Stimulated activated CD4-positive, alpha-beta T cell treated with anti-CD3 and anti-CD28 coated beads, Interleukin-2, amount 100 ng/mL, for 24 hours (primary cell): ENCODE measurements around the gene SYT1.

Experiments used
- DNase-seq, 2 donors: peaks; one replicate each; pipeline ENCODE4 v3.0.0-alpha.2; 2020

Gene SYT1

GRCh38 chr12:79236920-79237319, 372.3 kb downstream of the SYT1 start:
- no peak for DNase-seq

GRCh38 chr12:79238246-79238645, 373.7 kb downstream of the SYT1 start:
- DNase-seq = no peak

GRCh38 chr12:79247494-79247893, 382.9 kb downstream of the SYT1 start:
- no peak for DNase-seq

GRCh38 chr12:79250186-79250585, 385.6 kb downstream of the SYT1 start:
- no peak for DNase-seq

DNA sequence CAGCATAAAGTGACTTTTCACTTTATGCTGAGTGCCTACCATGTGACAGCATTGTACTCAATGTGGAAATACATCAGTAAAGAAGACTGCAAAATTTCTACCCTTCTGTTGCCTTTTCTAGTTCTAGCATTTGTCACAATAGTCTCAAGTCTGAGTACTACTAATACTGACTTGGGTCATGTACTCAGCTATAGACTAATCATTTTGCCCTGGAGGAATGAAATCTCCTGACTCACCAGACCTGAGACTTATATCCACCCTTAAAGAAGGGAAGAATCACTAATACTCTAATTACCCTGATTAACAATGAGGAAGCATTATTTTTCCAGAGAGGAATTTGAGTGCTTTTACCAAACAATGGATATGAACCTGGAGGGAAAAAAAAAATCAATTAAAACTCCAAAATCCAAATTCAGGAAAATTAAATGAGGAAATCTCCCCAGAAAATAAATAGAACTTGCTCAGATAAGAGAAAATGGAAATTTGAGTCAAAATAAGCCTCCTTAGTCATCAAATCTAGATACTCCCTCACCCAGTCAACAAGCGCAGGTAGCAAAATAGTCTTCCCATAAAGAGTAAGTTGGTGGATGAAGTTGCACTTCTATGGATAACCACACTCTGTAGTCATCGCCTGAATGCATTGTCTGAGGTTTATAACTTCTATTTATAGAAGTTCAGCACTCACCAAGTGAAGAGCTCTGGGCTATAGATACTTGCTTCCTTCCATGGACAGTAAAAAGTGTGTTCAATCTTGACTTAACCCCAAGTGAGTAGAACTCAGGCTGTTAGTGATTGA, 386.6 kb downstream of the SYT1 start:
- no peak for DNase-seq

- no peak for DNase-seq
Measured at GRCh38 chr12:79252358-79253075, 387.9 kb downstream of the SYT1 start.

GRCh38 chr12:79255288-79255687, 390.7 kb downstream of the SYT1 start:
- no peak for DNase-seq

GRCh38 chr12:79260923-79261322, 396.3 kb downstream of the SYT1 start:
- no peak for DNase-seq

- DNase-seq = no peak
Measured at GRCh38 chr12:79262938-79263337, 398.4 kb downstream of the SYT1 start.

DNA sequence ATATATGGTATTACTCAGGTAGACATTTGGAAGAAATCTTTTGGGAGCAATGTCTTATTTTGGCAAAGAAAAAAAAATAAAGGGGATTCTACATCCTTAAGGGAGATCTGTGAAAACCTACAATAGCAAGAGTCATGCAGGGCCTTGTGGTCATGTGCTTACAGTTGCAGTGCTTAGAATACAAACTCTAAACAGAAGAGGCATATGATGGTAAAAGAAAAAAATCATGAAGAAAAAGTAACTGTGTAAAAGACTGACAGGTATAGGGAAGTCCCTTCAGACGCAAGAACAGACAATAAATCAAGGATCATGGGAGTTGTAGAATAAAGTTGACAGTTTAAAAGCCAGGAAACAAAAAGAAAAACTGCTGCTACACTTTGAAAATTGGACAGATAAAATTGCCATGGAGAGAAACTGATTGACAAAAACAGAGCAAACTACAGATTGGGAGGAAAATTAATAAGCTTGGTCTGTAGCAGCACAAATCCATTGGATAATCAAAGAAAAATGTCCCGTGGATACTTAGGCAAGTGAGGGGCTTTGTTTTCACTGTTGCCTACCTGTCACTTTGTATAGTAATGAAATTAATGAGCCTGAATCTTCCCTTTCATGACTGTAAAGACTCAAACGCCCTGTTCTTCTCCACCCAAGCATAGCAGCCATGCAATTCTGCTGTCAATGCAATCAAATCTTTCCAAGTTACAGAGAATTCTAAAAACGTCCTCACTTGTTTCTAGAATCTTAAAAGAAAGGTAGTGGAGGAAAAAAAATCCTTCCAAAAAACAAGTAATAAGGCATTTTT, 402.0 kb downstream of the SYT1 start:
- no peak for DNase-seq

DNA sequence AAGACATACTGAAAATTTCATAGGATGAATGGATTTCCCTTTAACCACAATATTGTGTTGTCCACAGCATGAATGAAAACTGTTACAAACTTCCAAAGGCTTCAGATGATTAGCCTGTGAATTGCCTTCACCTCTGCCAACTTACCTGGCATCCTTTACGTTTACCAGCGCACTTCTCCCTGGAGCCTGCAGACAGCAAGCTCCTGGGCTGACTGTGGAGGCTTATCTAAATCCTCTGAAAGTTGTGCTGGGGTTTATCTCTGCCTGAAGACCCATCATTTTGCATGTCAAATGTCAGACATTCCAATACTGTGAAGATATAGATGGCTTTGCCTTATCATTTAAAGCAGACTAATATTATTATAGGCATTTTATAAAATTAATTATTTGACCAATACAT, 403.0 kb downstream of the SYT1 start:
- no peak for DNase-seq

DNA sequence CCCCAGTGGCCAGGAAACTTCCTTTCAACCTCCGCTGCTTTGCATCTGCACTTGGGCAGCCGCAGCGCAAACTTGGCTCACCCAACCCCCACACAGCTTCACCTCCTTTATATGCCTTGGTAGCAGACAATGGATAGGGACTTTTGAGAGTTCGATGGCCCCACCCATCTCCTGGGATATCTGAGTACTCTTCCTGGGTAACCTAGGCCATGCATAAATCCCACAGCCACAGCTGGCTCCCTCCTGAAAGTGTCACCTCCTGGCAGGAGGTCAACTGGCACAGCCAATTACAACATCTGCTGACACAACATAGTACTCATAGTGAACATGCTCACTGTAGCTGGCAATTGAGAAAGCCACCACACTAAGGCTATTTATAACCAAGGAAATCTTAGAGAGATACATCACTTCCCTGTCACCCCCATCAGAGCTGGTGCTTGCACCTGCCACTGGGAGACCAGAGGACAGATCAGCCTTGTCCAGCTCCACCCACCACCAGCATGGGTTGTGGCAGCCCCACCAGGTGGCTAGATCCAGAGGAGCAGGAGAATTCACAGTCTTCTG, 410.0 kb downstream of the SYT1 start:
- DNase-seq = no peak

DNA sequence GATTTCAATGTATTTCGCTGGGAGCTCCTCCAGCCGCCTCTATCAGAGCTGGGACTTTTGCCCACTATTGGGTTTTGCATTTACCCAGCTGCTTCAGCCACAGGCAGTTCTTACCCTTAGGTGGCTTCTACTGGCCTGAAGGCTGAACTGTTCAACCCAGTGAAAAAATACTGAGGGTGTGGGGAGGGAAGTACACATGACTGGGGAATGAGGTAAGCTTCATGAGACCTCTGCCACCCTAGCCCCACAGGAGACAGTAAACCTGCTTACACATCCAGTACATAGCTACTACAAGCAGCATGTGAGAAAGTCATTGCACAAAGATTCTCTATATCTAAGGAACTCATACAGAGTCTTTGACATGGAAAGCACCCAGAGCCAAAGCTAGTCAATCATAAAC, 411.1 kb downstream of the SYT1 start:
- no peak for DNase-seq

DNA sequence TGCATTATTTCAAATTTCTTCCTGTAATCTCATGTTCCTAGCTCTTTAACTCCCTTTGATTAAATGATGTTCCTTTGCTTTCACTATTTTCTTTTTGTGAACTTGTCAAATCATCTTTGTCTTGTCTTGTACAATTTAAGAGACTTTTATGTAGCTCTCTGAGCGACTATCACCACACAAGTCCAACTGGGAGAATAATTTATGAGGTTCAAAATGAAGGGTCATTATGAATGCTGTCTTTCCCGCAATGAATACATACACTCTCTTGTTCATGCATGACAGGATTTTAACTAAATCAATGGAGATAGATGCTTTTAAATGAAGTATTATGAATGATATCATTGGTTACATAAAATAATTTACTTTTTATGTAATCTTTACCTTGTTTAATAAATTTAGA, 418.8 kb downstream of the SYT1 start:
- DNase-seq = no peak

GRCh38 chr12:79288911-79289310, 424.3 kb downstream of the SYT1 start:
- DNase-seq = no peak

- DNase-seq = no peak
Measured at GRCh38 chr12:79291711-79292110, 427.1 kb downstream of the SYT1 start.

- no peak for DNase-seq
Measured at GRCh38 chr12:79294590-79294989, 430.0 kb downstream of the SYT1 start.

DNA sequence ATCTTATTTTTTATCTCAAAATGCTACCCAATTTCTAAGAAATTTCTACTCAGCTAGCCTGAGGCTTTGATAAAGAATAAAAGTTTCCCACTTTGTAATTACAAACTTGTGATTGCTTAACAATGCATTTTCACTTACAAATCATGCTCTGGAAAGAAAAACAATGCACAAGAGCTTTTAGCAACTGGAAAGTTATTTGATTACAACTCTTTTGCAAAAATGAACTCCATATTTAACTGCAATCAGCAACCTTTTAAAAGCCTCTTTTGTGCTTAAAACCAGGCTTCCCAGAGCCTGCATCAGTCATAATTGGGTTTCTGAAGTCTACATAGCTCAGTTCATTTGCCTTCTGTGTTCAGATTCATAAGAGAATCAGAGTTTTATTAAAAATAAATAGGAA, 431.0 kb downstream of the SYT1 start:
- DNase-seq = no peak

DNA sequence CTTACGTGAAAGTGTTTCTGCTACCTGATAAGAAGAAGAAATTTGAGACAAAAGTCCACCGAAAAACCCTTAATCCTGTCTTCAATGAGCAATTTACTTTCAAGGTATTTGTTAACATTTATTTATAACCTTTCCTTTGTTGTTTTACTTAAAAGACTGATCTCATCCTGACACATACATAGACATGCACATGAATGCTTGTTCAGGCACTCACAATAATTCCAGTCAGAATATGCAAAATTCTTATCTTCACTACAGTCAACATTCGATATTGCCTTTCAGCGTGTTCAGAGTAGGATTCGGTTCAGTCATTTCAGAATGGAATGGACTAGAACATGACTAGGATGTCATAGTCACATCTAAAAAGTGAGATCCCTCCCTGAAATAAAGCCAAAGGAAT, 431.6 kb downstream of the SYT1 start:
- no peak for DNase-seq

DNA sequence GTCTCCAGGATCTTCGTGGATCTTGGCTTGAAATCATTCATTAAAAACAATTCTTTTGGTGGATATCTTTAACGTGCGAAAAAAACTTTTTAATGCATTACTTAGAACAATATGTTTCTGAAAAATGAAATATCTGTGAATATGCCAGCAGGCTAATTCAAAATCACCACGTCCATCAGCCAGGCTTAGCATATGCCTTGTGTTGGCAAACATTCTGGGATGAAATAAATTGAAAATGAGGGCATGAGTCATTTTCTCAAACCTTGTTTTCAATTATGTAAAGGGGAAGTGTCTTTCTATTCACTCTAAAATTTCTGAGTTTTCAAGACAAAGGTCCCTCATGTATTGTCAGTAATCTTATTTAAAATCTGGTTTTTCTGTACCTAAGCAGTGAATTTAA, 432.3 kb downstream of the SYT1 start:
- no peak for DNase-seq

- no peak for DNase-seq
Measured at GRCh38 chr12:79298506-79298905, 433.9 kb downstream of the SYT1 start.

- DNase-seq = no peak
Measured at GRCh38 chr12:79299447-79300198, 435.0 kb downstream of the SYT1 start.

- DNase-seq = no peak
Measured at GRCh38 chr12:79300199-79300568, 435.6 kb downstream of the SYT1 start.
